ENCODE data around the gene HPSE2.

HPSE2 gene

DNA sequence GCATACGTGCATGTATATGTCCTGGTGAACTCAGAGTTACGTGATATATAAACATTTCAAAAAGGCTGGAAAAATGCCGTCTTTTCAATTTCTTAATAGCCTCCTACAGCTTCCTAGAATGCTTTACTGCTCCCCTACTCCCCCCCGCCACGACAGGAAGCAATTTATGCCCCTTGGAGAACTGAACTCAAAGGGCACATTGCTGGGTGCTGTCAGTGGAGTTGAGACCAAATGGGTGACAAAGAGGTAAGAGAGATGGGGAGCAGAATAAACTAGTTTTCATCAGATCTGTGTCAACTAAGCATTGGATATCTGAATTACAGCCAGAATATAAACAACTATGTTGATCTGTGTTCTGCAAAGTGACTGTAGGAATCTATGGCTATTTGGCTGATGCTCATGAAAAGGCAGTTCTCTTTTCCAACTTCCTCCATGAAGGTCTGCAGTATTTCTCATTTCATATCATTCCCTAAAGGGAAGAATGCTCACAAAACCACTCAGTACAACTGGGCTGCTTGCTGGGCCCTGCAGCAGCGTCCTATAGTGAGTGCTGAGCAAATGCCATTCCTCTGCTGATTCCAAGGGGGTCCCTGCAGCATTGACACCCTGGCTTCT lies 617.6 kb downstream of the HPSE2 start:
- H3K36me3 ChIP-seq (ENCODE audit: insufficient read depth, low read length), result no peaks in the 10 kb centered on the region
- no peak overlapping the region for H2AFZ ChIP-seq (ENCODE audit: low read depth, low read length)
- no peaks in the 10 kb centered on the region for H3K9me3 ChIP-seq (ENCODE audit: insufficient read depth, low read length, severe bottlenecking)
- H3K9ac ChIP-seq (ENCODE audit: low read depth, low read length), result no peak overlapping the region
- H3K4me1 ChIP-seq (ENCODE audit: insufficient read depth, low read length), result no peaks in the 10 kb centered on the region
- no peak for ATAC-seq (ENCODE audit: insufficient read depth, low read depth)
- no peak overlapping the region for H3K27ac ChIP-seq (ENCODE audit: low read length)
- H3K4me3 ChIP-seq (ENCODE audit: low read depth in 1 of 2, low read length in 2 of 2), result no peak overlapping the region
- DNase-seq, result no peak
- H3K27me3 ChIP-seq (ENCODE audit: insufficient read depth, low read length, poor library complexity), result peaks cover 10% of the 10 kb centered on the region
- no peak overlapping the region for H3K4me2 ChIP-seq (ENCODE audit: insufficient read depth, low read length)
- TF ChIP-seq, protein P1, sequence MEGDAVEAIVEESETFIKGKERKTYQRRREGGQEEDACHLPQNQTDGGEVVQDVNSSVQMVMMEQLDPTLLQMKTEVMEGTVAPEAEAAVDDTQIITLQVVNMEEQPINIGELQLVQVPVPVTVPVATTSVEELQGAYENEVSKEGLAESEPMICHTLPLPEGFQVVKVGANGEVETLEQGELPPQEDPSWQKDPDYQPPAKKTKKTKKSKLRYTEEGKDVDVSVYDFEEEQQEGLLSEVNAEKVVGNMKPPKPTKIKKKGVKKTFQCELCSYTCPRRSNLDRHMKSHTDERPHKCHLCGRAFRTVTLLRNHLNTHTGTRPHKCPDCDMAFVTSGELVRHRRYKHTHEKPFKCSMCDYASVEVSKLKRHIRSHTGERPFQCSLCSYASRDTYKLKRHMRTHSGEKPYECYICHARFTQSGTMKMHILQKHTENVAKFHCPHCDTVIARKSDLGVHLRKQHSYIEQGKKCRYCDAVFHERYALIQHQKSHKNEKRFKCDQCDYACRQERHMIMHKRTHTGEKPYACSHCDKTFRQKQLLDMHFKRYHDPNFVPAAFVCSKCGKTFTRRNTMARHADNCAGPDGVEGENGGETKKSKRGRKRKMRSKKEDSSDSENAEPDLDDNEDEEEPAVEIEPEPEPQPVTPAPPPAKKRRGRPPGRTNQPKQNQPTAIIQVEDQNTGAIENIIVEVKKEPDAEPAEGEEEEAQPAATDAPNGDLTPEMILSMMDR (IDR thresholded peaks at IDR 0.05; ENCODE audit: borderline replicate concordance, extremely low read depth, low read length, poor library complexity, severe bottlenecking), result no peak
- TF ChIP-seq EZH2 (IDR thresholded peaks at IDR 0.05; ENCODE audit: borderline replicate concordance, low read depth, low read length, severe bottlenecking), result no peak
- H4K20me1 ChIP-seq (ENCODE audit: insufficient read depth, low read length), result no peaks in the 10 kb centered on the region
- no peaks in the 10 kb centered on the region for H3K79me2 ChIP-seq (ENCODE audit: insufficient read depth, low read length)

DNA sequence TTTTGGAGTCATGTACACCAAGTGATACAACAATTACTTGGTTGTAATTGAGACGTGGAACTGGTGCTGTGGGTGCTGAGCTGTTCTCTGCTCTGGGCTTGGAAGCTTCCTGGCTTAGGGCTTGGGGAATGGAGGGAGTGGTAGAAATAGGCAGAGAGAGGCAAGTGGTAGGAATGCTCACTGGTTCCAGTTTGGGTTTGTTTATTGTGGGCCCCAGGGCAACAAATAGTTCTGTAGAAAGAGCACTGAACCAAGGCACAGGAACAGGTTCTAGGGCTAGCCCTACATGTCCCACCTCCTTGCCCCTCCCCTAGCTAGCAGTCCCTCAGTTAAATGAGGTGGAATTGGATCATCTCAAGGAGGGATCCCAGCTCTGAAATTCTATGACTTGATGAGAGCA lies 622.2 kb downstream of the HPSE2 start:
- no peak overlapping the region for H3K4me3 ChIP-seq (ENCODE audit: low read depth in 1 of 2, low read length in 2 of 2)
- no peak overlapping the region for H3K4me2 ChIP-seq (ENCODE audit: insufficient read depth, low read length)
- H3K79me2 ChIP-seq (ENCODE audit: insufficient read depth, low read length), result no peaks in the 10 kb centered on the region
- H3K9me3 ChIP-seq (ENCODE audit: insufficient read depth, low read length, severe bottlenecking), result no peaks in the 10 kb centered on the region
- no peaks in the 10 kb centered on the region for H3K36me3 ChIP-seq (ENCODE audit: insufficient read depth, low read length)
- no peak for ATAC-seq (ENCODE audit: insufficient read depth, low read depth)
- no peak overlapping the region for H3K27ac ChIP-seq (ENCODE audit: low read length)
- no peak for DNase-seq
- TF ChIP-seq, protein P1 (IDR thresholded peaks at IDR 0.05; ENCODE audit: borderline replicate concordance, extremely low read depth, low read length, poor library complexity, severe bottlenecking), result no peak
- no peak for TF ChIP-seq EZH2 (IDR thresholded peaks at IDR 0.05; ENCODE audit: borderline replicate concordance, low read depth, low read length, severe bottlenecking)
- no peaks in the 10 kb centered on the region for H4K20me1 ChIP-seq (ENCODE audit: insufficient read depth, low read length)
- H3K4me1 ChIP-seq (ENCODE audit: insufficient read depth, low read length), result no peaks in the 10 kb centered on the region
- H3K9ac ChIP-seq (ENCODE audit: low read depth, low read length), result no peak overlapping the region
- no peak overlapping the region for H2AFZ ChIP-seq (ENCODE audit: low read depth, low read length)
- peaks cover 6% of the 10 kb centered on the region for H3K27me3 ChIP-seq (ENCODE audit: insufficient read depth, low read length, poor library complexity)

DNA sequence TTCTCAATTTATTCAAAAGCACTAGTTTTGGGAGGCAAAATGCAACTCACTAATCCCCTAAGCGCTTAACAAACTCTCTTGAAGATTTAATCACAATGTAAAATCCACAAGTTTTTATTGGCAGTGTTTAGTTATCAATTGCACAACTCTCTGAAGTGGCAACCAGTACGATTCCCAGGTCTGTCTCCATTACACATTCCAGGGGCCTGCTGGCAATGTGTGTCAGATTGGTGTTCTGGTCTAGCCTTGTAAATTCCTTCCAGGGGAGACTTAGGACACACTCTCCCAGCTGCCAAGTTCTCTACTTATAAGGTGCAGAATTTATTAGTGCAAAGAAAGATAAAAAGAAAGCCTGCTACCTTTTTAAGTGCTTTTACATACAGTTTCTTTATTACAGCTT lies 624.2 kb downstream of the HPSE2 start:
- no peak overlapping the region for H3K4me3 ChIP-seq (ENCODE audit: low read depth in 1 of 2, low read length in 2 of 2)
- no peak for ATAC-seq (ENCODE audit: insufficient read depth, low read depth)
- H3K79me2 ChIP-seq (ENCODE audit: insufficient read depth, low read length), result no peaks in the 10 kb centered on the region
- H3K9ac ChIP-seq (ENCODE audit: low read depth, low read length), result no peak overlapping the region
- DNase-seq, result no peak
- no peaks in the 10 kb centered on the region for H3K9me3 ChIP-seq (ENCODE audit: insufficient read depth, low read length, severe bottlenecking)
- no peaks in the 10 kb centered on the region for H4K20me1 ChIP-seq (ENCODE audit: insufficient read depth, low read length)
- no peak for TF ChIP-seq EZH2 (IDR thresholded peaks at IDR 0.05; ENCODE audit: borderline replicate concordance, low read depth, low read length, severe bottlenecking)
- TF ChIP-seq, protein P1 (IDR thresholded peaks at IDR 0.05; ENCODE audit: borderline replicate concordance, extremely low read depth, low read length, poor library complexity, severe bottlenecking), result no peak
- H3K27ac ChIP-seq (ENCODE audit: low read length), result no peak overlapping the region
- no peaks in the 10 kb centered on the region for H3K27me3 ChIP-seq (ENCODE audit: insufficient read depth, low read length, poor library complexity)
- H3K36me3 ChIP-seq (ENCODE audit: insufficient read depth, low read length), result no peaks in the 10 kb centered on the region
- H3K4me1 ChIP-seq (ENCODE audit: insufficient read depth, low read length), result no peaks in the 10 kb centered on the region
- no peak overlapping the region for H3K4me2 ChIP-seq (ENCODE audit: insufficient read depth, low read length)
- no peak overlapping the region for H2AFZ ChIP-seq (ENCODE audit: low read depth, low read length)

Measured in DND-41 (cell line).